Endothelial cell (in vitro differentiated cells): ENCODE data around the gene HERC2. TPM values are rescaled to one million over a fixed set of nuclear protein-coding genes. Genes with fewer than 3 reads are reported as not detected.

Experiments
- DNase-seq: peaks from one replicate; pipeline ENCODE4 v3.0.0; 2021; ENCODE audit warnings: low spot score
- H3K27ac Mint-ChIP-seq: one replicate; pipeline ENCODE4 v1.8.0; 2021; ENCODE audit warnings: mixed read lengths, inconsistent platforms; ENCODE audit not compliant: unreplicated experiment
- H3K27me3 Mint-ChIP-seq: one replicate; pipeline ENCODE4 v1.8.0; 2021; ENCODE audit warnings: mild to moderate bottlenecking, moderate library complexity, mixed read lengths, inconsistent platforms; ENCODE audit not compliant: unreplicated experiment
- H3K36me3 Mint-ChIP-seq: one replicate; pipeline ENCODE4 v1.8.0; 2021; ENCODE audit warnings: mild to moderate bottlenecking, low read depth, mixed read lengths, inconsistent platforms; ENCODE audit not compliant: unreplicated experiment
- H3K4me1 Mint-ChIP-seq: one replicate; pipeline ENCODE4 v1.8.0; 2021; ENCODE audit warnings: mild to moderate bottlenecking, mixed read lengths, inconsistent platforms; ENCODE audit not compliant: unreplicated experiment
- H3K4me3 Mint-ChIP-seq: one replicate; pipeline ENCODE4 v1.8.0; 2021; ENCODE audit warnings: mild to moderate bottlenecking, mixed read lengths, inconsistent platforms; ENCODE audit not compliant: unreplicated experiment
- H3K9me3 Mint-ChIP-seq: one replicate; pipeline ENCODE4 v1.8.0; 2021; ENCODE audit warnings: mixed read lengths, inconsistent platforms; ENCODE audit not compliant: unreplicated experiment
- total RNA-seq: library from RNA; stranded (reverse); fragmentation: NEBNext Ultra II Directional; extraction: Animal tissue kit (Norgen Biotek cat#: 25700); gene quantifications from one replicate; pipeline ENCODE4 v1.2.1, GENCODE V29; 2021; ENCODE audit not compliant: unreplicated experiment
- TF ChIP-seq, protein P1 (sequence below): fragments of 200-600 bp; sonication (generic); IDR thresholded peaks from one replicate; pipeline ENCODE4 v1.5.0; 2021; ENCODE audit warnings: antibody characterized with exemption; ENCODE audit not compliant: unreplicated experiment

The HERC2 gene
- total RNA-seq, 1 donor from 2014 or later: 84.6 TPM

DNA sequence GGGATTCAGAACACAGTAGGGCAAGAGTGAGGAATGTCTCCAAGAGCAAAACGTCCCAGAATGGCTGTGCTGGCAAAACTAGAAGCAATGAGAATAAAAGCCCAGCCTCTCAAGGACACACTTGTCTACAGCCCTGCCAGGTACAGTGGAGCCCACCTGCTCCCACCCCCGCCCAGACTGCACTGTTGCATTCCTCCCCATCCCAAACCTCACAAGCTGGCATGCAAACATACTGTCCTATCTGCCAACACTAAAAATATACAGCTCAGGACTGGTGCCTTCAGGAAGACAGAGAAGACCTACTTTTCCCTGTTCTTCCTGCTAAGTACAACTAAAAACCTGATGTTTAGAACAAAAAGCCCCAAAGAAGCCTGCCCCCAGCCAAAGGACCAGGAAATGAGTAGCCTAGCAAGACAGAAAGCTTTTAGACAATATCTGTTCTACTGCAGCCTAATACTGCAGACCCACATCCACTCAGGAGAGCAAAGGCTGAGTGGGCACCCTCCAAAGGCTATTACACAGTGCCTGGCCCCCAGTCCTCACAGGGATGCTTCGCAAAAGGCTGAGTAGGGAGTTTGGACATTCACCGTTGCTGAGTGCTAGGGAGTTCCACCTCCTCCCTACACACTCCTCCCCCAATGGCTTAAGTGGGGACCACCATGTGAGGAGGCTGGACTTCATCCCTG, 236.3 kb downstream of the HERC2 start:
- Mint-ChIP-seq H3K4me1 (no peaks in the 10 kb centered on the region), H3K4me3 (no peak overlapping the region), H3K27ac (no peak overlapping the region), H3K36me3 (no peaks in the 10 kb centered on the region), H3K27me3 (peaks cover 3% of the 10 kb centered on the region), H3K9me3 (no peaks in the 10 kb centered on the region)
- no peak for DNase-seq
- TF ChIP-seq, protein P1, sequence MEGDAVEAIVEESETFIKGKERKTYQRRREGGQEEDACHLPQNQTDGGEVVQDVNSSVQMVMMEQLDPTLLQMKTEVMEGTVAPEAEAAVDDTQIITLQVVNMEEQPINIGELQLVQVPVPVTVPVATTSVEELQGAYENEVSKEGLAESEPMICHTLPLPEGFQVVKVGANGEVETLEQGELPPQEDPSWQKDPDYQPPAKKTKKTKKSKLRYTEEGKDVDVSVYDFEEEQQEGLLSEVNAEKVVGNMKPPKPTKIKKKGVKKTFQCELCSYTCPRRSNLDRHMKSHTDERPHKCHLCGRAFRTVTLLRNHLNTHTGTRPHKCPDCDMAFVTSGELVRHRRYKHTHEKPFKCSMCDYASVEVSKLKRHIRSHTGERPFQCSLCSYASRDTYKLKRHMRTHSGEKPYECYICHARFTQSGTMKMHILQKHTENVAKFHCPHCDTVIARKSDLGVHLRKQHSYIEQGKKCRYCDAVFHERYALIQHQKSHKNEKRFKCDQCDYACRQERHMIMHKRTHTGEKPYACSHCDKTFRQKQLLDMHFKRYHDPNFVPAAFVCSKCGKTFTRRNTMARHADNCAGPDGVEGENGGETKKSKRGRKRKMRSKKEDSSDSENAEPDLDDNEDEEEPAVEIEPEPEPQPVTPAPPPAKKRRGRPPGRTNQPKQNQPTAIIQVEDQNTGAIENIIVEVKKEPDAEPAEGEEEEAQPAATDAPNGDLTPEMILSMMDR: no peak

DNA sequence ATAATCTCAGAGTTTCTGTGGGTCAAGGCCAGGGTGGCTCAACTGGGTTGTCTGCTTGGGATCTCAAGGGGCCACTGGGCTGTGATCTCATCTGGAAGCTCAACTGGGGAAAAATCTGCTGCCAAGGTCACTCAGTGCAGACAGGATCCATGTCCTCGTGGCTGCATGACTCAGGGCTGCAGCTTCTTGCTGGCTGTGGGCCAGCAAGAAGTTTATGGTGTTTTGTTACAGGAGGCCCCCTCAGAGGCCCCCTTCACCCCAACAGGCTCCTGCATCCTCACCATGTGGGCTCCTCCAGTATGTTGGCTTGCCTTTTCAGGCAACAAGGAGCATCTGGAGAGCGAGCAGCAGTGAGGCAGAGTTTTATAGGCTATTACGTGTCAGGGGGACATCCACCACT, 237.4 kb downstream of the HERC2 start:
- DNase-seq: no peak
- Mint-ChIP-seq H3K27me3 (peaks cover 3% of the 10 kb centered on the region), H3K36me3 (no peaks in the 10 kb centered on the region), H3K4me3 (no peak overlapping the region), H3K27ac (no peak overlapping the region), H3K4me1 (no peaks in the 10 kb centered on the region), H3K9me3 (no peaks in the 10 kb centered on the region)
- TF ChIP-seq, protein P1: no peak

DNA sequence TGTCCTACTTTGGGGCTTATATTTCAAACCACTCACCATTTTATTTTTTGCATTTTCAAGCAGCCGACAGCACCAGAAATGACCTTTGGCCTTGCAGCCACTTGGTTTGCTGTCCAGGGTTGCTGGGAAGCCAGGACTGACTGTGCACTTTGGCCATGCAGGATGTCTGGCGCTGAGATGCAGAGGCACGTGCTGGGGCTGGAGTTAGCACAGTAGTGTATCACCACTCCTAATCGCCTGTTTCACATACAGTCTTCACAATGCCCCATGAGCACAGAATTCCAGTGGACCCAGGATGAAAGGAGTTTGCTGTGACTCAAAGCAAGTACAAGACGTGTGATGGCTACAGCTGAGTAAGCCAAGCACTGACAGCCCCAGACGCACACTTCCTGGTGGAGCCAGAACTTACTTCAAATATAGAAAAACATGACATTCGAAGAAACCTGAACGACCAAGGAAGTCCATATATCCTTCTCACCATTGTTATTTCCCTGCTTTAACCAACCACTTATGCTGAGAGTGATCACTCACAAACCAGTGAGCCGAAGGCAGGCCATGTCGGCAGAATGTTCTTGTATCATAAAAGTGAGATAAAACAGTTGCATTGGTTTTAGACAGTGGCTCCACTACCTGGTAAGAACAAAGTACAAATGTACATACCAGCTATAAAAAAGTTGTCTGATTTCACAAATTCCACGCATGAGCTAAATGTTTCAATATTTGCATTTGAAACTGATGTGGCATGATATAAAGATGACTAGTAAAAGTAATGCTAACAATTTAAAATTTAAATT, 238.9 kb downstream of the HERC2 start:
- no peaks in the 10 kb centered on the region for H3K9me3 Mint-ChIP-seq
- peaks cover 1% of the 10 kb centered on the region for H3K27me3 Mint-ChIP-seq
- no peak overlapping the region for H3K4me3 Mint-ChIP-seq
- DNase-seq: no peak
- H3K4me1 Mint-ChIP-seq: no peaks in the 10 kb centered on the region
- no peaks in the 10 kb centered on the region for H3K36me3 Mint-ChIP-seq
- TF ChIP-seq, protein P1: no peak
- no peak overlapping the region for H3K27ac Mint-ChIP-seq

DNA sequence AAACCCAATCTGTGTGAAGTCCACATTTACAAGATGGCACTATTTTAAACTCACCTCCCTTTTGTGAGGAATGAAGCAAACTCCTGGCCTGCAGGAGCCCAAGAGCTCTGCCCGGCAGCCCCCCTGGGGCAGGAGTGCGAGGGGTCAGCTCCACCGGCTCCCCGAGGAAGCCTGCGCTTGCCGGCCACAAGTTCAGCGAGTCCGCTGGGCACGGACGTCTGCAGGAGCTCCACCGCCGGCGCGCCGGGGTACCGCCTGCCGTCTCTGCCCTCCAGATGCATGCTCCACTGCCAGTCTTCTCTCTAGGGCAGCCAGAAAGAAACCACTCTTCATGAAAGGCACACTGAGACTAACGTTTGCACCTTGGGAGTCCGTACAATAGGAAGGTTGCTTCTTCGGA, 240.4 kb downstream of the HERC2 start:
- H3K4me1 Mint-ChIP-seq: no peaks in the 10 kb centered on the region
- no peaks in the 10 kb centered on the region for H3K9me3 Mint-ChIP-seq
- H3K27me3 Mint-ChIP-seq: peaks cover 1% of the 10 kb centered on the region
- no peaks in the 10 kb centered on the region for H3K36me3 Mint-ChIP-seq
- no peak overlapping the region for H3K27ac Mint-ChIP-seq
- TF ChIP-seq, protein P1: no peak
- no peak overlapping the region for H3K4me3 Mint-ChIP-seq
- no peak for DNase-seq

DNA sequence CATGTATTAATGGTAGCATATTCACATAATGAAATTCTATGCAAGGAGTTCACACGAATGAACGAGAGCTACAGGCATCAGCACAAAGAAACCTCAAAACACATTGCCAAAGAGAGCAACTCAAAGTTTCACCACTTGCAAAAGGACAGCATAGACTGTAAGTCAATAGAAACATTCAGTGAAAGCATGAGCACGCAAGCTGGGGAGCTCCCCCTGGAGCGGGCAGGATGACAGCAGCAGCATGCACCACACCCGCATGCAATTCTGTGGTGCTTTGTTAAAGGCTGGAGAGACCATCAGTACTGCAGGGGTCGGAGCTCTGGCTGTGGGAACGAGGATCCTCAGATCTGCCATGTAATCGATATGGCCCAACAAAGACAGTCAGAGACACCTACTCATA, 241.6 kb downstream of the HERC2 start:
- no peak for DNase-seq

More for the DNA sequence above, 241.6 kb downstream of the HERC2 start:
- Mint-ChIP-seq H3K27ac (no peak overlapping the region), H3K36me3 (no peaks in the 10 kb centered on the region), H3K9me3 (no peaks in the 10 kb centered on the region), H3K27me3 (peaks cover 1% of the 10 kb centered on the region), H3K4me1 (no peaks in the 10 kb centered on the region), H3K4me3 (no peak overlapping the region)
- TF ChIP-seq, protein P1: no peak
